ENCODE measurements around the gene TNNI2. TPM values are rescaled to one million over a fixed set of nuclear protein-coding genes. Genes with fewer than 3 reads are reported as not detected.

TNNI2 gene
- total RNA-seq, 1 experiment from 2014 or later: not detected

DNA sequence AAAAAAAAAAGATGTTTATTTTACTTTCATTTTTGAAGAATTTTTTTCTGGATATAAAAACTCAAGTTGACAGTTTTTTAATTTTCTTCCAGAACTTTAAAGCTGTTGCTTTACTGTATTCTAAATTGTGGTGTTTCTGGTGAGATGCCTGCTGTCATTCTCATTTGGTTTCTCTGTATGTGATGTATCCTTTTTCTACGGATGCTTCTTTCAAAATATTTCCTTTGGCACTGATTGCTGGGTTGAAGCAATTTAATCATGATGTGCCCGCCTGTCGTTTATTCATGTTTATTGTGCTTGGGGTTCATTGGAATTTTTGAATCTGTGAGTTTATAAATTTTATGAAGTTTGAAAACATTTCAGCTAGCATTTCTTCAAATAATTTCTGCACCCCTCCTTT, 45.7 kb upstream of the TNNI2 start:
- ChIA-PET POLR2A (ENCODE audit: low non-redundant PET) (no interaction called here), CTCF (no interaction called here)
- TF ChIP-seq CTCF (conservative IDR thresholded peaks at IDR 0.05; ENCODE audit: low read depth, low read length): no peak
- no peak for DNase-seq (ENCODE audit: low spot score)
- Histone ChIP-seq H3K27me3 (replicated peaks; ENCODE audit: insufficient read depth, low read depth, low read length, poor library complexity) (peaks cover 11% of the 10 kb centered on the region), H3K27ac (ENCODE audit: low read depth, low read length, poor library complexity, severe bottlenecking) (no peak overlapping the region), H3K9me3 (ENCODE audit: low read depth, low read length, poor library complexity, severe bottlenecking) (no peaks in the 10 kb centered on the region), H3K4me3 (ENCODE audit: low read depth, low read length, poor library complexity, severe bottlenecking) (no peak overlapping the region), H3K4me1 (ENCODE audit: insufficient read depth, low read length, poor library complexity, severe bottlenecking) (no peaks in the 10 kb centered on the region), H3K36me3 (ENCODE audit: insufficient read depth, low read length, poor library complexity, severe bottlenecking) (no peaks in the 10 kb centered on the region)
- BruUV-seq (replicated peaks): no TSS peak
- intact Hi-C loops (cut with micrococcal nuclease; ENCODE audit: unreplicated experiment): no loop called here

DNA sequence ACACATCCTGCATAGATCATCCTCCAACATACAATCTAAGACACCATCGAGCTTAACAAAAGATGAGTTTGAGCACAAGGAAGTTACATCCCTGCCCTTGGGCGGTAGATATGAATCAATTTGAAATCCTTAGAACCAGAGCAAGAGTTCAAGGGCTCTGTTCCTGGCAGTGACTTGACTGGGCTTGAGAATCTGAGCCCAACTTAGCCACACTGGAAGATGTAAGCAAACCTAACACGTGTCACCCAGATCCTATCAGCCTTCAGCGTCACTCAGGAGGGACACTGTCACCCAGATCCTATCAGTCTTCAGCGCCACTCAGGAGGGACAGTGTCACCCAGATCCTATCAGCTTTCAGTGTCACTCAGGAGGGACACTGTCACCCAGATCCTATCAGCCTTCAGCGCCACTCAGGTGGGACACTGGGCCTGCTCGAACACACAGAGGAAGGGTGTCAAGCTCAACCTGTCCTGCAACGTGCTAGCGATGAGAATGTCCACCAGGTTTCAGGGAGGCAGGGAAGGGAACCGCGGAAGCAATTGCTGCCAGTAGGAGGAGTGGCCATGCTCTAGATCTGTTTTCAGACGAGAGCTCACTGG, 42.3 kb upstream of the TNNI2 start:
- Histone ChIP-seq H3K27ac (ENCODE audit: low read depth, low read length, poor library complexity, severe bottlenecking) (no peak overlapping the region), H3K4me1 (ENCODE audit: insufficient read depth, low read length, poor library complexity, severe bottlenecking) (no peaks in the 10 kb centered on the region), H3K36me3 (ENCODE audit: insufficient read depth, low read length, poor library complexity, severe bottlenecking) (no peaks in the 10 kb centered on the region), H3K27me3 (replicated peaks; ENCODE audit: insufficient read depth, low read depth, low read length, poor library complexity) (peaks cover 9% of the 10 kb centered on the region), H3K4me3 (ENCODE audit: low read depth, low read length, poor library complexity, severe bottlenecking) (no peak overlapping the region), H3K9me3 (ENCODE audit: low read depth, low read length, poor library complexity, severe bottlenecking) (no peaks in the 10 kb centered on the region)
- intact Hi-C loops (cut with micrococcal nuclease; ENCODE audit: unreplicated experiment): no loop called here
- no TSS peak for BruUV-seq (replicated peaks)
- DNase-seq (ENCODE audit: low spot score): no peak
- ChIA-PET CTCF (interaction anchor here (1.5 kb wide), 1 partner anchor 201 kb away, joined by 3 read pairs; no protein-coding TSS in a partner anchor), POLR2A (ENCODE audit: low non-redundant PET) (no interaction called here)
- TF ChIP-seq CTCF (conservative IDR thresholded peaks at IDR 0.05; ENCODE audit: low read depth, low read length) (no peak), EZH2 (IDR thresholded peaks at IDR 0.05; ENCODE audit: borderline replicate concordance, low read depth, low read length, poor library complexity, severe bottlenecking) (no peak)

GRCh38 chr11:1797391-1798125, 41.2 kb upstream of the TNNI2 start:
- no TSS peak for BruUV-seq (replicated peaks)
- ChIA-PET CTCF (interaction anchor here (1.5 kb wide), 1 partner anchor 202 kb away, joined by 3 read pairs; no protein-coding TSS in a partner anchor), POLR2A (ENCODE audit: low non-redundant PET) (no interaction called here)
- no peaks in the 10 kb centered on the region for H3K4me1 ChIP-seq (ENCODE audit: insufficient read depth, low read length, poor library complexity, severe bottlenecking)
- intact Hi-C loops (cut with micrococcal nuclease; ENCODE audit: unreplicated experiment): no loop called here
- no peaks in the 10 kb centered on the region for H3K36me3 ChIP-seq (ENCODE audit: insufficient read depth, low read length, poor library complexity, severe bottlenecking)
- H3K4me3 ChIP-seq (ENCODE audit: low read depth, low read length, poor library complexity, severe bottlenecking): no peak overlapping the region
- no peak overlapping the region for H3K27ac ChIP-seq (ENCODE audit: low read depth, low read length, poor library complexity, severe bottlenecking)
- no peak for DNase-seq (ENCODE audit: low spot score)
- H3K9me3 ChIP-seq (ENCODE audit: low read depth, low read length, poor library complexity, severe bottlenecking): no peaks in the 10 kb centered on the region
- TF ChIP-seq CTCF (conservative IDR thresholded peaks at IDR 0.05; ENCODE audit: low read depth, low read length) (no peak), EZH2 (IDR thresholded peaks at IDR 0.05; ENCODE audit: borderline replicate concordance, low read depth, low read length, poor library complexity, severe bottlenecking) (no peak)
- peaks cover 6% of the 10 kb centered on the region for H3K27me3 ChIP-seq (replicated peaks; ENCODE audit: insufficient read depth, low read depth, low read length, poor library complexity)

Data from A673 (cell line).